Sigmoid colon (tissue), 7 donors: ENCODE measurements around the gene NT5M. TPM values are rescaled to one million over a fixed set of nuclear protein-coding genes. Genes with fewer than 3 reads are reported as not detected.

Experiments used
- DNase-seq: peaks from one replicate; pipeline ENCODE4 v3.0.0-alpha.2; 2019
- H3K27ac ChIP-seq, 4 donors: fragments of 200-600 bp; sonication (generic); one replicate each; pipeline ENCODE4 v1.5.1; 2016 to 2019; ENCODE audit warnings: mild to moderate bottlenecking in 1 of 4
- H3K27me3 ChIP-seq, 3 donors: fragments of 200-600 bp; sonication (generic); one replicate each; pipeline ENCODE4 v1.5.1; 2019; ENCODE audit warnings: mild to moderate bottlenecking in 1 of 3
- H3K36me3 ChIP-seq, 4 donors: fragments of 200-600 bp; sonication (generic); one replicate each; pipeline ENCODE4 v1.5.1; 2016 to 2019
- H3K4me1 ChIP-seq, 4 donors: fragments of 200-600 bp; sonication (generic); one replicate each; pipeline ENCODE4 v1.5.1; 2017 to 2019
- H3K4me3 ChIP-seq, 4 donors: fragments of 200-600 bp; sonication (generic); one replicate each; pipeline ENCODE4 v1.5.1; 2017 to 2019; ENCODE audit warnings: mild to moderate bottlenecking in 2 of 4, moderate library complexity in 1 of 4
- H3K9me3 ChIP-seq, 4 donors: fragments of 200-600 bp in 3 of 4; sonication (generic) in 3 of 4; one replicate each; pipeline versions ENCODE4 v1.5.1 to v1.6.1; 2013 to 2019
- EP300 ChIP-seq, 4 donors: sonication (generic); formaldehyde crosslinking; IDR thresholded peaks; one replicate each; pipeline ENCODE4 v1.6.1; 2017; ENCODE audit warnings: antibody characterized with exemption in 4 of 4
- POLR2A ChIP-seq, 2 donors: fragments of 450-650 bp; IDR thresholded peaks; one replicate each; pipeline ENCODE4 v1.6.1; 2016; ENCODE audit warnings: antibody characterized with exemption in 2 of 2, mild to moderate bottlenecking in 2 of 2, moderate library complexity in 2 of 2
- POLR2AphosphoS5 ChIP-seq, 4 donors: sonication (generic); formaldehyde crosslinking; IDR thresholded peaks; one replicate each; pipeline ENCODE4 v1.6.1; 2017; ENCODE audit warnings: antibody characterized with exemption in 4 of 4
- WGBS, 2 donors: extraction: QIAGEN DNeasy Blood & Tissue Kit; methylation state at CpG; one replicate each; pipeline ENCODE4 v1.1.7; 2013; 5-methylcytosine and 5-hydroxymethylcytosine counted together
- intact Hi-C: fragments of 100-400 bp; cut with DNase I; formaldehyde crosslinking; loops from one replicate; pipeline ENCODE4 v1.15.1; 2023
- polyA plus RNA-seq, 3 donors: library from polyadenylated mRNA; stranded (reverse); fragments of 200-250 nt; gene quantifications; one replicate each; pipeline ENCODE4 v1.2.3, GENCODE V29; 2013
- total RNA-seq, 4 donors: library from RNA; depleted of rRNA; stranded (reverse); fragments of >200 nt; gene quantifications; one replicate each; pipeline ENCODE4 v1.1.0, GENCODE V29; 2016
- TF ChIP-seq, protein P1 (sequence below), 4 experiments: fragments of 450-650 bp in 3 of 4; fragments of 200-600 bp in 1 of 4; IDR thresholded peaks; one replicate each; pipeline ENCODE4 v1.5.1; 2016 to 2019; ENCODE audit warnings: antibody characterized with exemption in 4 of 4, mild to moderate bottlenecking in 3 of 4, moderate library complexity in 2 of 4
- donor health status: healthy with polysubstance abuse.
- donor health status: Bipolar disorder and iron deficiency.
- donor health status: healthy.

NT5M gene
- total and polyA plus RNA-seq, 7 donors, result 0.92 to 5.8 (median 4.3) TPM

DNA sequence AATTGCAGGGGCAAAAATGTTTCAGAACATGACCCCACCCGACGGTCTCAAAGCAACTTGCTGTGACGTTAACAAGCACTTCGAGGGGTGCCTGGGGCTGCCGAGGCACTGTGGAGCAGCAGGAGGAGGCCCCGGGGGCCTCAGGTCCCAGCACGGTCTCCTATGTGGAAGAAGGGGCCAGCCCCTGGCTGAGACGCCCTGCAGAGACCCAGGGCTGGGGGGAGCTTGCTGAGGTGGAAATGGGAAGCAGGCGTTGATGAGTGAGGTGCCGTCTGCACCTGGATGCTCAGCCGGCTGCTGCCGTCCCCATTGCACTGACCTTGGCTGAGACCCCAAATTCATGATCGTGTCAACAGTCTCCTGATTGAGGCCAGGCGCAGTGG lies 46.5 kb downstream of the NT5M start:
- intact Hi-C loops, result no loop called here
- TF ChIP-seq POLR2A (IDR thresholded peaks at IDR 0.05) (no peak), EP300 (IDR thresholded peaks at IDR 0.05) (no peak), POLR2AphosphoS5 (IDR thresholded peaks at IDR 0.05) (no peak)
- TF ChIP-seq, protein P1, sequence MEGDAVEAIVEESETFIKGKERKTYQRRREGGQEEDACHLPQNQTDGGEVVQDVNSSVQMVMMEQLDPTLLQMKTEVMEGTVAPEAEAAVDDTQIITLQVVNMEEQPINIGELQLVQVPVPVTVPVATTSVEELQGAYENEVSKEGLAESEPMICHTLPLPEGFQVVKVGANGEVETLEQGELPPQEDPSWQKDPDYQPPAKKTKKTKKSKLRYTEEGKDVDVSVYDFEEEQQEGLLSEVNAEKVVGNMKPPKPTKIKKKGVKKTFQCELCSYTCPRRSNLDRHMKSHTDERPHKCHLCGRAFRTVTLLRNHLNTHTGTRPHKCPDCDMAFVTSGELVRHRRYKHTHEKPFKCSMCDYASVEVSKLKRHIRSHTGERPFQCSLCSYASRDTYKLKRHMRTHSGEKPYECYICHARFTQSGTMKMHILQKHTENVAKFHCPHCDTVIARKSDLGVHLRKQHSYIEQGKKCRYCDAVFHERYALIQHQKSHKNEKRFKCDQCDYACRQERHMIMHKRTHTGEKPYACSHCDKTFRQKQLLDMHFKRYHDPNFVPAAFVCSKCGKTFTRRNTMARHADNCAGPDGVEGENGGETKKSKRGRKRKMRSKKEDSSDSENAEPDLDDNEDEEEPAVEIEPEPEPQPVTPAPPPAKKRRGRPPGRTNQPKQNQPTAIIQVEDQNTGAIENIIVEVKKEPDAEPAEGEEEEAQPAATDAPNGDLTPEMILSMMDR (IDR thresholded peaks at IDR 0.05), result no peak

DNA sequence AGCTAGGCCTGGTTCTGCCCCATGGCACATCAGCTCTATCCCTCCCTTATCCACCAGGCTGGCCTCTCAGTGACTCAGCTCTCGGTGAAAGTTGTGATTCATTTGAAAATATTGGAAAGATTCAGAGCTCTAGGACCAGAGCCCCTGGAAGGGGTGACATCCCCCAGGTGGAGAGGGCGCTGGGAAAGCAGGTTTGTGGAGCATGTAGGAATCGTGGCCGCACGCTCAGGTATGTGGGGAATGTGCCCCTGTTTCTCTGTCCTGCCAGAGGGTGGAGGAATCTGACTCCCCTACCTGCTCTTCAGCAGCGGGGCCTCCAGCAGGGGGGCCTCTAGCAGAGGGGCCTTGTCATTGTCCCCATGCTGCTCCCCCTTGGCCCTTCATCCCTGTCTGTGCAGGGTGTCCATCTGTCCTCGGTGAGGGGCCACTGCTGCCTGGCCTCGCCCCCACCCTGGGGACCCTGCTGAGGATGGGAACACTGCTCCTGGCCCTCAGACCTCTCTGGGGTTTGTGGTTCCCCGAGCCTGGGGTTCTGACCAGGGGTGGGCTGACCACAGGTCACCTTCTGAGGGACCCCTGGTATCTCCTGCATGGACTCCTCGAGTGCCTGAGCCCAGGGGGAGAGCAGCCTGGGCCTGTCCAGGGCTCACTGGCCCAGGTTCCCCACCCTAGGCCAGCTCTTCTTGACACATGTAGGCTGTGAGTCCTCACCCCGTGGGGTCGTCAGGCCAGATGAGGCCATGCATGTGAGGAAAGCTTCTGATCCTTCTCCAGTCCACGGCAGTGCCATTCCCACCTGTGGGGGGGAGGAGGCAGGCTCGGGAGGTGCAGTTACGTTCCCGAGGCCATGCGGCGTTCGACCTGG lies 47.5 kb downstream of the NT5M start:
- TF ChIP-seq EP300 (IDR thresholded peaks at IDR 0.05) (no peak), POLR2AphosphoS5 (IDR thresholded peaks at IDR 0.05) (no peak), POLR2A (IDR thresholded peaks at IDR 0.05) (no peak)
- TF ChIP-seq, protein P1 (IDR thresholded peaks at IDR 0.05), result no peak
- H3K36me3 ChIP-seq, result no peaks in the 10 kb centered on the region
- peaks cover 0 to 7% (median 4%) of the 10 kb centered on the region in 4 donors for H3K4me1 ChIP-seq
- DNase-seq, result no peak
- no peaks in the 10 kb centered on the region for H3K9me3 ChIP-seq
- peaks cover 0 to 22% (median 11%) of the 10 kb centered on the region in 3 donors for H3K27me3 ChIP-seq
- intact Hi-C loops, result no loop called here
- no peak overlapping the region for H3K4me3 ChIP-seq
- no peak overlapping the region for H3K27ac ChIP-seq
- 75 to 84% methylated on average over 19 of the region's 19 CpGs for WGBS, 2 donors

More for the DNA sequence above, 46.5 kb downstream of the NT5M start:
- Histone ChIP-seq H3K27ac (no peak overlapping the region), H3K4me1 (peaks cover 0 to under 1% (median 0%) of the 10 kb centered on the region in 4 donors), H3K36me3 (peaks cover 0 to 6% (median 0%) of the 10 kb centered on the region in 4 donors), H3K4me3 (no peak overlapping the region), H3K27me3 (peaks cover 0 to 22% (median 11%) of the 10 kb centered on the region in 3 donors), H3K9me3 (no peaks in the 10 kb centered on the region)
- DNase-seq, result peak; percentile 46
- 64 to 72% methylated on average over 14 of the region's 14 CpGs for WGBS, 2 donors

DNA sequence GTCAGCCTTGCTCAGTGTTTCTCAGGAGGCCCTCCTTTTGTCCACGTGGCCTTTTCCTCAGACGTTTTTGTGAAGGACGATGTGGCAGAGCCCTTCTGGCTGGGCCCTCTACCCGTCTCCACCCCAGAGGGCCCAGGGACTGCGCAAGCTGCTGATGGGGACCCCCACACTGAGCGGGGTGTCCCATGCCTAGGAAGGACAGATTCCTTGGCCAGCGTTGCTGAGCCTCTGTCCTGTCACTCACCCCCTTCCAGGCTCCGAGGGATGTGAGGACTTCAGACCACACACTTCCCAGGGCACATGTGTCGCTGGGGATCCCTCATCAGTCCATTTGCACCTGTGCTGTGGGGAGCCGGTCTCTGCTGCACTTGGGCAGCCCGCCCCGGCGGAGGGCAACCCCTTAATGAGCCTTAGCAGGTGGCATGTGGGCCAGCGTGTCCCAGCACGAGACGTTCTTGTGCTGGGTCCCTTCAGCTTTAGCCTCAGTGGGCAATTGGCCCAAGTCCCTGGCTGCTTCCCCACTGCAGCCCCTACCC lies 48.3 kb downstream of the NT5M start:
- intact Hi-C loops, result no loop called here
- Histone ChIP-seq H3K9me3 (no peaks in the 10 kb centered on the region), H3K36me3 (no peaks in the 10 kb centered on the region), H3K27me3 (peaks cover 0 to 22% (median 11%) of the 10 kb centered on the region in 3 donors), H3K4me1 (peaks cover 0 to 7% (median 4%) of the 10 kb centered on the region in 4 donors), H3K4me3 (no peak overlapping the region), H3K27ac (no peak overlapping the region)
- WGBS, 2 donors, result 75 to 84% methylated on average over 16 of the region's 16 CpGs
- peak; percentile 33 for DNase-seq
- TF ChIP-seq POLR2AphosphoS5 (IDR thresholded peaks at IDR 0.05) (no peak), POLR2A (IDR thresholded peaks at IDR 0.05) (no peak), EP300 (IDR thresholded peaks at IDR 0.05) (no peak)
- TF ChIP-seq, protein P1 (IDR thresholded peaks at IDR 0.05), result no peak

DNA sequence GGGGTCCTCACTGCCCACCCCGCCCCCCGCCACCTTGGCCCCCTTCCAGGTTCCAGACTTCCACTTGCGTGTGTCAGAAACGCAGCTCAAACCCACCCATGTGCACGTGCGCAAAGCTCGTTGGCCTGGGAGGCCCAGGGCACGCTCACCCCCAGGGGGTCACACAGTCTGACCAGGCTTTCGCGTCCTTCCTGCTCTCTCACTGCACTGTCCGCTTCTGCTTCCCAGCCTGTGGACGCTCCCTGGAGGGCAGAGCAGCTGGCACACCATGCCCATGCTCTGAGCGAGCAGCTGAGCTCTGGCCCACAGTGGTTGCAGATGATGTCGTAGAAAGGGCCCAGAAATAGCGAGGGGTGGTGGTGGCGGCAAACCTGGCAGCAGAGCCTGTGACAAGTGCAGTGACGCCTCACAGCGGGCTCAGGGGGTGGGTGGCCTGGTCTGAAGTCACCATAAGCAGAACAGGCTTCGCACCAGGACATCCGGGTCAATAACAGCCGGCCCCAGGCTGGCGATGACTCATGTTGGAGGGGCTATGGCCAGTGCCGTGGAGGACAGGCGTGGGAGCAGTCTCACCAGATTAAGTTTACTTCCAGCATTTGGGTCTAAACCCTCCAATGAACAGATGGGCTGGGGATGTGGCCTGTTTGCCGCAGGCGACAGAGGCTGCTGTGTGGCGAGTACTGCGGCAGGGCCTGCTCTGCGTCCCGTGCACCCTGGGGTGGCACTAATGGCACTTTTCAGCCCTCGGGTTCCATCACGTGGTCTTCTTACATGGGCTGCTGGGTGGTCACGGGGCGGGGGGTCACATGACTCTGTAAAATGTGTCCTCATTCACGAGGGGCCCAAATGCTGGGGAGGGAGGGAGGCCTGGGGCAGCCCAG lies 49.0 kb downstream of the NT5M start:
- Histone ChIP-seq H3K27me3 (peaks cover 0 to 22% (median 11%) of the 10 kb centered on the region in 3 donors), H3K4me1 (peaks cover 0 to 7% (median 4%) of the 10 kb centered on the region in 4 donors), H3K4me3 (no peak overlapping the region), H3K27ac (no peak overlapping the region), H3K36me3 (no peaks in the 10 kb centered on the region), H3K9me3 (no peaks in the 10 kb centered on the region)
- WGBS, 2 donors, result 66 to 77% methylated on average over 35 of the region's 35 CpGs
- TF ChIP-seq EP300 (IDR thresholded peaks at IDR 0.05) (no peak), POLR2AphosphoS5 (IDR thresholded peaks at IDR 0.05) (peak in 1 of 4 donors; percentile 9)
- intact Hi-C loops, result no loop called here
- DNase-seq, result no peak
